Panc1 (cell line): Measurements from ENCODE around the gene CASR. TPM values are rescaled to one million over a fixed set of nuclear protein-coding genes. Genes with fewer than 3 reads are reported as not detected.

ENCODE experiments used
- ATAC-seq: fragments of 200-7000 bp; cut with Tn5 transposase; 2 replicates; pipeline ENCODE4 v1.9.1; 2020; ENCODE audit warnings: mild to moderate bottlenecking, moderate library complexity
- BruUV-seq: library from RNA; stranded (reverse); fragments of 400-500 nt; replicated peaks from 2 replicates; lab custom pipeline; 2021; lab: Mats Ljungman, UMichigan
- CTCF ChIA-PET: fragments of 300-600 bp; sonication (Branson Sonifier 250); formaldehyde crosslinking; loops from one replicate; lab custom pipeline; 2022; ENCODE audit warnings: antibody characterized with exemption; lab: Charles Lee
- POLR2A ChIA-PET: fragments of 300-600 bp; sonication (Branson Sonifier 250); formaldehyde crosslinking; loops from one replicate; lab custom pipeline; 2022; ENCODE audit warnings: antibody characterized with exemption; lab: Charles Lee
- DNase-seq: peaks from one replicate; pipeline ENCODE4 v3.0.0-alpha.2; 2010; ENCODE audit warnings: low read depth, low spot score
- H3K27ac ChIP-seq: 2 replicates; pipeline ENCODE4 v1.5.1; 2011; ENCODE audit warnings: mild to moderate bottlenecking, low read length, inconsistent platforms
- H3K27me3 ChIP-seq: fragments of 200-500 bp; sonication (Bioruptor generic); 2 replicates; pipeline ENCODE4 v1.6.0; 2014; ENCODE audit warnings: low read length, inconsistent platforms; ENCODE audit not compliant: control insufficient read depth, insufficient read depth
- H3K36me3 ChIP-seq: fragments of 200-500 bp; sonication (Bioruptor generic); 2 replicates; pipeline ENCODE4 v1.5.1; 2014; ENCODE audit warnings: inconsistent platforms, mild to moderate bottlenecking, low read length, moderate library complexity; ENCODE audit not compliant: control insufficient read depth, insufficient read depth
- H3K4me1 ChIP-seq: 2 replicates; pipeline ENCODE4 v1.5.1; 2011; ENCODE audit warnings: inconsistent platforms, mild to moderate bottlenecking, low read length, moderate library complexity; ENCODE audit not compliant: control insufficient read depth, insufficient read depth
- H3K4me3 ChIP-seq, 2 experiments: 2 replicates each; pipeline ENCODE4 v1.5.1; 2011 to 2012; ENCODE audit warnings: low read depth in 2 of 2, low read length in 2 of 2, mild to moderate bottlenecking in 2 of 2, inconsistent platforms in 1 of 2, moderate library complexity in 1 of 2
- H3K9me3 ChIP-seq: fragments of 200-500 bp; sonication (Bioruptor generic); 2 replicates; pipeline ENCODE4 v1.5.1; 2014; ENCODE audit warnings: low read depth, mild to moderate bottlenecking, inconsistent platforms, low read length, moderate library complexity; ENCODE audit not compliant: control insufficient read depth, insufficient read depth
- POLR2AphosphoS5 ChIP-seq: IDR thresholded peaks from 2 replicates; pipeline ENCODE4 v1.6.1; 2012; ENCODE audit warnings: mild to moderate bottlenecking, low read depth, low read length, moderate library complexity
- SIN3A ChIP-seq: IDR thresholded peaks from 2 replicates; pipeline ENCODE4 v1.6.1; 2012; ENCODE audit warnings: low read depth, mild to moderate bottlenecking, low read length, moderate library complexity, borderline replicate concordance; ENCODE audit not compliant: insufficient read depth
- TCF7L2 ChIP-seq: IDR thresholded peaks from 2 replicates; pipeline ENCODE4 v1.6.1; 2011; ENCODE audit warnings: mild to moderate bottlenecking, low read depth, low read length, inconsistent platforms
- in situ Hi-C: cut with HindIII; loops from 2 replicates; pipeline ENCODE4 v1.10.0; 2016; ENCODE audit warnings: low sequenced_read_pairs, low pct_unique_long_range_greater_than_20kb
- intact Hi-C: fragments of 100-400 bp; cut with micrococcal nuclease; formaldehyde crosslinking; loops from one replicate; pipeline ENCODE4 v1.10.0; 2022; ENCODE audit not compliant: unreplicated experiment
- total RNA-seq: library from RNA; stranded (reverse); gene quantifications from one replicate; pipeline ENCODE4 v1.2.1, GENCODE V29; 2021; ENCODE audit not compliant: unreplicated experiment
- TF ChIP-seq, protein P1 (sequence below): fragments of 450-650 bp; IDR thresholded peaks from 2 replicates; pipeline ENCODE4 v1.5.1; 2017; ENCODE audit warnings: mild to moderate bottlenecking
- TF ChIP-seq, protein P2 (sequence below), 2 experiments: IDR thresholded peaks; 2 replicates each; pipeline ENCODE4 v1.6.1; 2011 to 2012; ENCODE audit warnings: low read depth in 2 of 2, control low read depth in 1 of 2, low read length in 1 of 2, mild to moderate bottlenecking in 1 of 2, moderate library complexity in 1 of 2; ENCODE audit not compliant: insufficient read depth in 1 of 2

Gene CASR
- total RNA-seq, 1 experiment from 2014 or later = not detected

DNA sequence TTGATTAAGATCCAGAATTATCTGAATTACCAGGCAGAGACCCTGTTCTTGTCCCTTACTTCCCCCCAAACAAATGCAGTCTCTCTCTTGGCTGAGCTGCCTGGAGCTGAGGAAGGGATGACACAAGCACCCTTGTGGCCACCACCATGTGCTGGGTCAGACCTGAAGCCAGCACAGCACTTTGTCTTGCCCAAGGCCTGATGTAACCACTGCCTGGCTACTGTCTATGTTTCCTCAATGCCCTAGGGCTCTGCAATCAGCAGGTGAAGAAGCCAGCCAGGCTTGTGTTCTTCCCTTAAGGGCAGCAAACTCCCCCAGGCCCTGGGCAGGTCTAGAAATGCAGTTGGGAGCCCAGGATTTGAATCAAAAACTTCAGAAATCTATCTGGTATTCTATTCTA lies 15.8 kb upstream of the CASR start:
- Histone ChIP-seq H3K4me1 (no peaks in the 10 kb centered on the region), H3K4me3 (no peak overlapping the region), H3K9me3 (no peaks in the 10 kb centered on the region), H3K36me3 (no peaks in the 10 kb centered on the region), H3K27me3 (no peaks in the 10 kb centered on the region; the same call in 1 of the 2 replicates), H3K27ac (no peak overlapping the region)
- in situ Hi-C loops = no loop called here
- ChIA-PET POLR2A (no interaction called here), CTCF (no interaction called here)
- DNase-seq (no peak), ATAC-seq (no peak)
- TF ChIP-seq SIN3A (no peak), POLR2AphosphoS5 (no peak), TCF7L2 (no peak)
- TF ChIP-seq, protein P1, sequence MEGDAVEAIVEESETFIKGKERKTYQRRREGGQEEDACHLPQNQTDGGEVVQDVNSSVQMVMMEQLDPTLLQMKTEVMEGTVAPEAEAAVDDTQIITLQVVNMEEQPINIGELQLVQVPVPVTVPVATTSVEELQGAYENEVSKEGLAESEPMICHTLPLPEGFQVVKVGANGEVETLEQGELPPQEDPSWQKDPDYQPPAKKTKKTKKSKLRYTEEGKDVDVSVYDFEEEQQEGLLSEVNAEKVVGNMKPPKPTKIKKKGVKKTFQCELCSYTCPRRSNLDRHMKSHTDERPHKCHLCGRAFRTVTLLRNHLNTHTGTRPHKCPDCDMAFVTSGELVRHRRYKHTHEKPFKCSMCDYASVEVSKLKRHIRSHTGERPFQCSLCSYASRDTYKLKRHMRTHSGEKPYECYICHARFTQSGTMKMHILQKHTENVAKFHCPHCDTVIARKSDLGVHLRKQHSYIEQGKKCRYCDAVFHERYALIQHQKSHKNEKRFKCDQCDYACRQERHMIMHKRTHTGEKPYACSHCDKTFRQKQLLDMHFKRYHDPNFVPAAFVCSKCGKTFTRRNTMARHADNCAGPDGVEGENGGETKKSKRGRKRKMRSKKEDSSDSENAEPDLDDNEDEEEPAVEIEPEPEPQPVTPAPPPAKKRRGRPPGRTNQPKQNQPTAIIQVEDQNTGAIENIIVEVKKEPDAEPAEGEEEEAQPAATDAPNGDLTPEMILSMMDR = no peak
- TF ChIP-seq, protein P2, sequence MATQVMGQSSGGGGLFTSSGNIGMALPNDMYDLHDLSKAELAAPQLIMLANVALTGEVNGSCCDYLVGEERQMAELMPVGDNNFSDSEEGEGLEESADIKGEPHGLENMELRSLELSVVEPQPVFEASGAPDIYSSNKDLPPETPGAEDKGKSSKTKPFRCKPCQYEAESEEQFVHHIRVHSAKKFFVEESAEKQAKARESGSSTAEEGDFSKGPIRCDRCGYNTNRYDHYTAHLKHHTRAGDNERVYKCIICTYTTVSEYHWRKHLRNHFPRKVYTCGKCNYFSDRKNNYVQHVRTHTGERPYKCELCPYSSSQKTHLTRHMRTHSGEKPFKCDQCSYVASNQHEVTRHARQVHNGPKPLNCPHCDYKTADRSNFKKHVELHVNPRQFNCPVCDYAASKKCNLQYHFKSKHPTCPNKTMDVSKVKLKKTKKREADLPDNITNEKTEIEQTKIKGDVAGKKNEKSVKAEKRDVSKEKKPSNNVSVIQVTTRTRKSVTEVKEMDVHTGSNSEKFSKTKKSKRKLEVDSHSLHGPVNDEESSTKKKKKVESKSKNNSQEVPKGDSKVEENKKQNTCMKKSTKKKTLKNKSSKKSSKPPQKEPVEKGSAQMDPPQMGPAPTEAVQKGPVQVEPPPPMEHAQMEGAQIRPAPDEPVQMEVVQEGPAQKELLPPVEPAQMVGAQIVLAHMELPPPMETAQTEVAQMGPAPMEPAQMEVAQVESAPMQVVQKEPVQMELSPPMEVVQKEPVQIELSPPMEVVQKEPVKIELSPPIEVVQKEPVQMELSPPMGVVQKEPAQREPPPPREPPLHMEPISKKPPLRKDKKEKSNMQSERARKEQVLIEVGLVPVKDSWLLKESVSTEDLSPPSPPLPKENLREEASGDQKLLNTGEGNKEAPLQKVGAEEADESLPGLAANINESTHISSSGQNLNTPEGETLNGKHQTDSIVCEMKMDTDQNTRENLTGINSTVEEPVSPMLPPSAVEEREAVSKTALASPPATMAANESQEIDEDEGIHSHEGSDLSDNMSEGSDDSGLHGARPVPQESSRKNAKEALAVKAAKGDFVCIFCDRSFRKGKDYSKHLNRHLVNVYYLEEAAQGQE (IDR thresholded peaks at IDR 0.05; ENCODE audit: insufficient read depth in 1 of 2, low read depth in 2 of 2, low read length in 1 of 2) = no peak
- no TSS peak for BruUV-seq
- intact Hi-C loops = no loop called here

DNA sequence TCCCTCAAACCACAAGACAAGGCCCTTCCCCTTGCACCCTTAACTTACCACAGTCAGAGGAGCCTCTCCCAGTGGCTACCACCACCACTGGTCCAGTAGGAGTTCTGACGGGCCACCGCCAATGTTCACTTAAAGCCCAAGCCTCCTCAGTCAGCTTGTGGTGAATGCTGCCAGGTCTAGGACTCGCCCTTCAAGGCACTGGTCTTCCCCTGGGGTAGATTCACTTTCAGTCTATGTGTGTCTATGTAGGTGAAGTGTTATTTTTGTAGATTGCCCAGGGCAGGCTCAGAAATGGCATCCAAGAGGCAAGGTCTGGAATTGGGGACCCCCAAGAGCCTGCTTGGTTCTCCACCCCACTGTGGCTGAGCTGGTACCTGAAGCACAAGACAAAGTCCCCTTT lies 15.4 kb upstream of the CASR start:
- ChIA-PET POLR2A (no interaction called here), CTCF (no interaction called here)
- H3K9me3 ChIP-seq = no peaks in the 10 kb centered on the region
- TF ChIP-seq POLR2AphosphoS5 = no peak
- TF ChIP-seq, protein P2 (IDR thresholded peaks at IDR 0.05; ENCODE audit: insufficient read depth in 1 of 2, low read depth in 2 of 2, low read length in 1 of 2) = no peak
- TF ChIP-seq, protein P1 = no peak
- no peak for TF ChIP-seq SIN3A
- TF ChIP-seq TCF7L2 = no peak
- intact Hi-C loops (no loop called here), in situ Hi-C loops (no loop called here)
- DNase-seq (no peak), ATAC-seq (no peak)
- H3K27me3 ChIP-seq = no peaks in the 10 kb centered on the region; the same call in 1 of the 2 replicates
- no peaks in the 10 kb centered on the region for H3K36me3 ChIP-seq
- no peaks in the 10 kb centered on the region for H3K4me1 ChIP-seq
- no peak overlapping the region for H3K4me3 ChIP-seq
- BruUV-seq = no TSS peak
- no peak overlapping the region for H3K27ac ChIP-seq
